Measurements from ENCODE around the gene SCO1. TPM values are rescaled to one million over a fixed set of nuclear protein-coding genes. Genes with fewer than 3 reads are reported as not detected.
A peak's percentile ranks its signal among the peaks of the same experiment; 100 is the strongest.

SCO1 gene
- total RNA-seq, 2 experiments from 2014 or later, result 15.3 to 18.2 TPM

GRCh38 chr17:10729334-10730193 lies 32.2 kb upstream of the SCO1 start, which contains the start of gene TMEM220:
Gene TMEM220, minus strand, starts transcription at chr17:10730023. Its CDS starts 172 bp downstream, at chr17:10729851.
- peak within 1 kb of the TSS in 1 of 2 donors; percentile 5 for H3K27ac ChIP-seq (ENCODE audit: low read depth in 1 of 2, low read length in 2 of 2)
- H3K9me3 Mint-ChIP-seq, result no peaks in the 10 kb centered on the region
- DNase-seq (peak in 12 of 14 experiments; percentile 8 to 61 (median 25)), ATAC-seq (ENCODE audit: poor library complexity) (peak; percentile 74)
- peaks cover 11% of the 10 kb centered on the region for H3K4me1 ChIP-seq (ENCODE audit: insufficient read depth, low read length)
- no peaks in the 10 kb centered on the region for H3K36me3 Mint-ChIP-seq (ENCODE audit: low read depth)
- no peaks in the 10 kb centered on the region for H3K27me3 Mint-ChIP-seq
- H3K4me3 Mint-ChIP-seq, result peak within 1 kb of the TSS; percentile 90
- intact Hi-C loops (cut with DNase I, micrococcal nuclease), result loop anchor here in 1 of 2 experiments (10.0 kb wide), 1 partner anchor 85 kb away; no protein-coding TSS in a partner anchor
- peak within 1 kb of the TSS; percentile 68 for H3K27ac Mint-ChIP-seq
- ChIA-PET POLR2A (interaction anchor here (1.4 to 2.2 kb wide), 2 partner anchors 29 to 34 kb away, joined by 5 to 7 read pairs; no protein-coding TSS in a partner anchor), CTCF (no interaction called here)
- TF ChIP-seq, protein P1, sequence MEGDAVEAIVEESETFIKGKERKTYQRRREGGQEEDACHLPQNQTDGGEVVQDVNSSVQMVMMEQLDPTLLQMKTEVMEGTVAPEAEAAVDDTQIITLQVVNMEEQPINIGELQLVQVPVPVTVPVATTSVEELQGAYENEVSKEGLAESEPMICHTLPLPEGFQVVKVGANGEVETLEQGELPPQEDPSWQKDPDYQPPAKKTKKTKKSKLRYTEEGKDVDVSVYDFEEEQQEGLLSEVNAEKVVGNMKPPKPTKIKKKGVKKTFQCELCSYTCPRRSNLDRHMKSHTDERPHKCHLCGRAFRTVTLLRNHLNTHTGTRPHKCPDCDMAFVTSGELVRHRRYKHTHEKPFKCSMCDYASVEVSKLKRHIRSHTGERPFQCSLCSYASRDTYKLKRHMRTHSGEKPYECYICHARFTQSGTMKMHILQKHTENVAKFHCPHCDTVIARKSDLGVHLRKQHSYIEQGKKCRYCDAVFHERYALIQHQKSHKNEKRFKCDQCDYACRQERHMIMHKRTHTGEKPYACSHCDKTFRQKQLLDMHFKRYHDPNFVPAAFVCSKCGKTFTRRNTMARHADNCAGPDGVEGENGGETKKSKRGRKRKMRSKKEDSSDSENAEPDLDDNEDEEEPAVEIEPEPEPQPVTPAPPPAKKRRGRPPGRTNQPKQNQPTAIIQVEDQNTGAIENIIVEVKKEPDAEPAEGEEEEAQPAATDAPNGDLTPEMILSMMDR (IDR thresholded peaks at IDR 0.05), result no peak
- peaks cover 13% of the 10 kb centered on the region for H3K4me1 Mint-ChIP-seq (ENCODE audit: low read depth)
- peak within 1 kb of the TSS; percentile 62 for H3K4me3 ChIP-seq (ENCODE audit: low read length)
- no peaks in the 10 kb centered on the region for H3K9me3 ChIP-seq (ENCODE audit: control insufficient read depth in 1 of 2, insufficient read depth in 1 of 2, low read length in 2 of 2)
- H3K27me3 ChIP-seq (ENCODE audit: control insufficient read depth in 1 of 2, insufficient read depth in 2 of 2, low read length in 2 of 2), result no peaks in the 10 kb centered on the region
- H3K36me3 ChIP-seq (ENCODE audit: insufficient read depth, low read length), result no peaks in the 10 kb centered on the region

- ChIA-PET POLR2A (interaction anchor here (1.4 kb wide), 1 partner anchor 28 kb away, joined by 5 read pairs; no protein-coding TSS in a partner anchor), CTCF (no interaction called here)
- ATAC-seq (ENCODE audit: poor library complexity), result no peak
- no peaks in the 10 kb centered on the region for H3K27me3 ChIP-seq (ENCODE audit: control insufficient read depth in 1 of 2, insufficient read depth in 2 of 2, low read length in 2 of 2)
- TF ChIP-seq, protein P1 (IDR thresholded peaks at IDR 0.05), result no peak
- Mint-ChIP-seq H3K36me3 (ENCODE audit: low read depth) (no peaks in the 10 kb centered on the region), H3K9me3 (no peaks in the 10 kb centered on the region), H3K4me1 (ENCODE audit: low read depth) (peaks cover 13% of the 10 kb centered on the region), H3K27me3 (no peaks in the 10 kb centered on the region), H3K27ac (peak overlapping the region; percentile 68), H3K4me3 (peak overlapping the region; percentile 86)
- no peak for DNase-seq
- no peak overlapping the region for H3K27ac ChIP-seq (ENCODE audit: low read depth in 1 of 2, low read length in 2 of 2)
- intact Hi-C loops (cut with DNase I, micrococcal nuclease), result no loop called here
- H3K9me3 ChIP-seq (ENCODE audit: control insufficient read depth in 1 of 2, insufficient read depth in 1 of 2, low read length in 2 of 2), result no peaks in the 10 kb centered on the region
- no peak overlapping the region for H3K4me3 ChIP-seq (ENCODE audit: low read length)
- no peaks in the 10 kb centered on the region for H3K36me3 ChIP-seq (ENCODE audit: insufficient read depth, low read length)
- H3K4me1 ChIP-seq (ENCODE audit: insufficient read depth, low read length), result peaks cover 11% of the 10 kb centered on the region
These were observed 31.1 kb upstream of the SCO1 start for GRCh38 chr17:10728331-10728892.

GRCh38 chr17:10727192-10727591 lies 29.9 kb upstream of the SCO1 start:
- intact Hi-C loops (cut with DNase I, micrococcal nuclease), result no loop called here
- ChIA-PET CTCF (no interaction called here), POLR2A (no interaction called here)
- TF ChIP-seq, protein P1 (IDR thresholded peaks at IDR 0.05), result no peak
- ATAC-seq (ENCODE audit: poor library complexity) (no peak), DNase-seq (no peak)
- Histone ChIP-seq H3K27ac (ENCODE audit: low read depth in 1 of 2, low read length in 2 of 2) (no peak overlapping the region), H3K36me3 (ENCODE audit: insufficient read depth, low read length) (no peaks in the 10 kb centered on the region), H3K9me3 (ENCODE audit: control insufficient read depth in 1 of 2, insufficient read depth in 1 of 2, low read length in 2 of 2) (no peaks in the 10 kb centered on the region), H3K4me1 (ENCODE audit: insufficient read depth, low read length) (peaks cover 11% of the 10 kb centered on the region), H3K27me3 (ENCODE audit: control insufficient read depth in 1 of 2, insufficient read depth in 2 of 2, low read length in 2 of 2) (no peaks in the 10 kb centered on the region), H3K4me3 (ENCODE audit: low read length) (no peak overlapping the region)
- H3K9me3 Mint-ChIP-seq, result no peaks in the 10 kb centered on the region
- H3K27me3 Mint-ChIP-seq, result no peaks in the 10 kb centered on the region
- H3K27ac Mint-ChIP-seq, result peak overlapping the region; percentile 15
- H3K36me3 Mint-ChIP-seq (ENCODE audit: low read depth), result peaks cover 4% of the 10 kb centered on the region
- H3K4me3 Mint-ChIP-seq, result peak overlapping the region; percentile 22
- H3K4me1 Mint-ChIP-seq (ENCODE audit: low read depth), result peaks cover 13% of the 10 kb centered on the region

Data from CD4-positive, alpha-beta T cell (primary cell).